ENCODE results near the gene NRG2. TPM values are rescaled to one million over a fixed set of nuclear protein-coding genes. Genes with fewer than 3 reads are reported as not detected.

NRG2 gene
- total RNA-seq, 3 donors from 2014 or later: 5.9 to 16.5 (median 7.2) TPM

- H3K9me3 ChIP-seq: no peaks in the 10 kb centered on the region
- H3K27ac ChIP-seq: no peak overlapping the region
- H3K4me3 ChIP-seq: no peak overlapping the region
- no peaks in the 10 kb centered on the region for H3K27me3 ChIP-seq
- H3K4me1 ChIP-seq: no peaks in the 10 kb centered on the region
- intact Hi-C loops (cut with DNase I; ENCODE audit: low total_unique reads): no loop called here
- no peak for DNase-seq (ENCODE audit: low spot score in 2 of 2)
- TF ChIP-seq POLR2A (IDR thresholded peaks at IDR 0.05) (no peak), CTCF (IDR thresholded peaks at IDR 0.05) (no peak), POLR2AphosphoS5 (IDR thresholded peaks at IDR 0.05) (no peak)
- H3K36me3 ChIP-seq: no peaks in the 10 kb centered on the region
These were observed 32.3 kb downstream of the NRG2 start for GRCh38 chr5:140010798-140011197.

GRCh38 chr5:140007311-140007710 lies 35.8 kb downstream of the NRG2 start:
- H3K27ac ChIP-seq: no peak overlapping the region
- no peak overlapping the region for H3K4me3 ChIP-seq
- no peak for DNase-seq (ENCODE audit: low spot score in 2 of 2)
- H3K9me3 ChIP-seq: no peaks in the 10 kb centered on the region
- TF ChIP-seq POLR2AphosphoS5 (IDR thresholded peaks at IDR 0.05) (no peak), CTCF (IDR thresholded peaks at IDR 0.05) (no peak), POLR2A (IDR thresholded peaks at IDR 0.05) (no peak)
- no peaks in the 10 kb centered on the region for H3K4me1 ChIP-seq
- H3K27me3 ChIP-seq: no peaks in the 10 kb centered on the region
- intact Hi-C loops (cut with DNase I; ENCODE audit: low total_unique reads): no loop called here
- H3K36me3 ChIP-seq: no peaks in the 10 kb centered on the region

- H3K36me3 ChIP-seq: no peaks in the 10 kb centered on the region
- no peak overlapping the region for H3K27ac ChIP-seq
- no peaks in the 10 kb centered on the region for H3K9me3 ChIP-seq
- TF ChIP-seq POLR2A (IDR thresholded peaks at IDR 0.05): no peak
- no peaks in the 10 kb centered on the region for H3K27me3 ChIP-seq
- intact Hi-C loops (cut with DNase I; ENCODE audit: low total_unique reads): no loop called here
- no peak for DNase-seq (ENCODE audit: low spot score in 2 of 2)
- no peak overlapping the region for H3K4me3 ChIP-seq
- no peaks in the 10 kb centered on the region for H3K4me1 ChIP-seq
These were observed 37.9 kb downstream of the NRG2 start for GRCh38 chr5:140005145-140005591.

GRCh38 chr5:140004174-140004573 lies 38.9 kb downstream of the NRG2 start:
- intact Hi-C loops (cut with DNase I; ENCODE audit: low total_unique reads): no loop called here
- Histone ChIP-seq H3K4me3 (no peak overlapping the region), H3K4me1 (no peaks in the 10 kb centered on the region), H3K36me3 (no peaks in the 10 kb centered on the region), H3K27ac (no peak overlapping the region), H3K9me3 (no peaks in the 10 kb centered on the region), H3K27me3 (no peaks in the 10 kb centered on the region)
- TF ChIP-seq POLR2A (IDR thresholded peaks at IDR 0.05) (no peak), CTCF (IDR thresholded peaks at IDR 0.05) (no peak), POLR2AphosphoS5 (IDR thresholded peaks at IDR 0.05) (no peak)
- no peak for DNase-seq (ENCODE audit: low spot score in 2 of 2)

GRCh38 chr5:140003519-140003918 lies 39.6 kb downstream of the NRG2 start:
- no peak for DNase-seq (ENCODE audit: low spot score in 2 of 2)
- H3K4me1 ChIP-seq: no peaks in the 10 kb centered on the region
- TF ChIP-seq POLR2A (IDR thresholded peaks at IDR 0.05) (no peak), POLR2AphosphoS5 (IDR thresholded peaks at IDR 0.05) (no peak), CTCF (IDR thresholded peaks at IDR 0.05) (no peak)
- H3K4me3 ChIP-seq: no peak overlapping the region
- no peaks in the 10 kb centered on the region for H3K36me3 ChIP-seq
- H3K27ac ChIP-seq: no peak overlapping the region
- H3K27me3 ChIP-seq: no peaks in the 10 kb centered on the region
- H3K9me3 ChIP-seq: no peaks in the 10 kb centered on the region
- intact Hi-C loops (cut with DNase I; ENCODE audit: low total_unique reads): no loop called here

- Histone ChIP-seq H3K9me3 (no peaks in the 10 kb centered on the region), H3K27me3 (no peaks in the 10 kb centered on the region), H3K4me3 (no peak overlapping the region), H3K27ac (no peak overlapping the region), H3K4me1 (no peaks in the 10 kb centered on the region), H3K36me3 (no peaks in the 10 kb centered on the region)
- TF ChIP-seq CTCF (IDR thresholded peaks at IDR 0.05) (no peak), POLR2AphosphoS5 (IDR thresholded peaks at IDR 0.05) (no peak), POLR2A (IDR thresholded peaks at IDR 0.05) (no peak)
- no peak for DNase-seq (ENCODE audit: low spot score in 2 of 2)
- intact Hi-C loops (cut with DNase I; ENCODE audit: low total_unique reads): no loop called here
These were observed 42.8 kb downstream of the NRG2 start for GRCh38 chr5:140000332-140000731.

Measured in breast epithelium (tissue), 4 donors.